Stimulated activated memory B cell treated with anti-CD40 and anti-IgM and Interleukin-4, amounts not matched to agents 10 μg/mL and 1 μg/mL and 100 μg/mL, for 72 hours (primary cell): ENCODE measurements around the gene KRT73.

Source experiments
- ATAC-seq: fragments of 150-1000 bp; cut with Tn5 transposase; 2 replicates; pipeline ENCODE4 v1.10.0; 2021
- H3K27ac Mint-ChIP-seq: one replicate; pipeline ENCODE4 v1.8.0; 2022; ENCODE audit warnings: mild to moderate bottlenecking, mixed read lengths
- H3K27me3 Mint-ChIP-seq: one replicate; pipeline ENCODE4 v1.8.0; 2022; ENCODE audit warnings: mixed read lengths
- H3K36me3 Mint-ChIP-seq: one replicate; pipeline ENCODE4 v1.8.0; 2022; ENCODE audit warnings: mixed read lengths
- H3K4me1 Mint-ChIP-seq: one replicate; pipeline ENCODE4 v1.8.0; 2022; ENCODE audit warnings: mixed read lengths
- H3K4me3 Mint-ChIP-seq: one replicate; pipeline ENCODE4 v1.8.0; 2022; ENCODE audit warnings: mild to moderate bottlenecking, moderate library complexity, mixed read lengths
- H3K9me3 Mint-ChIP-seq: one replicate; pipeline ENCODE4 v1.8.0; 2022; ENCODE audit warnings: mixed read lengths

The KRT73 gene

GRCh38 chr12:52634266-52635056 is 16.1 kb upstream of the KRT73 start:
- Mint-ChIP-seq H3K4me1 (no peaks in the 10 kb centered on the region), H3K4me3 (no peak overlapping the region), H3K36me3 (no peaks in the 10 kb centered on the region), H3K27ac (no peak overlapping the region), H3K9me3 (no peaks in the 10 kb centered on the region), H3K27me3 (peaks cover 18% of the 10 kb centered on the region)
- ATAC-seq: no peak

GRCh38 chr12:52633383-52633782 is 15.0 kb upstream of the KRT73 start:
- no peak overlapping the region for H3K27ac Mint-ChIP-seq
- no peaks in the 10 kb centered on the region for H3K36me3 Mint-ChIP-seq
- no peaks in the 10 kb centered on the region for H3K4me1 Mint-ChIP-seq
- no peak overlapping the region for H3K4me3 Mint-ChIP-seq
- peaks cover 22% of the 10 kb centered on the region for H3K27me3 Mint-ChIP-seq
- ATAC-seq: no peak
- no peaks in the 10 kb centered on the region for H3K9me3 Mint-ChIP-seq

- peaks cover 26% of the 10 kb centered on the region for H3K27me3 Mint-ChIP-seq
- H3K4me3 Mint-ChIP-seq: no peak overlapping the region
- H3K9me3 Mint-ChIP-seq: no peaks in the 10 kb centered on the region
- H3K4me1 Mint-ChIP-seq: no peaks in the 10 kb centered on the region
- H3K27ac Mint-ChIP-seq: no peak overlapping the region
- H3K36me3 Mint-ChIP-seq: no peaks in the 10 kb centered on the region
- no peak for ATAC-seq
These were observed 14.3 kb upstream of the KRT73 start for GRCh38 chr12:52632656-52633055.

GRCh38 chr12:52631676-52632459 is 13.5 kb upstream of the KRT73 start:
- no peaks in the 10 kb centered on the region for H3K4me1 Mint-ChIP-seq
- ATAC-seq: no peak
- no peak overlapping the region for H3K27ac Mint-ChIP-seq
- no peaks in the 10 kb centered on the region for H3K9me3 Mint-ChIP-seq
- H3K4me3 Mint-ChIP-seq: no peak overlapping the region
- peaks cover 26% of the 10 kb centered on the region for H3K27me3 Mint-ChIP-seq
- H3K36me3 Mint-ChIP-seq: no peaks in the 10 kb centered on the region

- Mint-ChIP-seq H3K4me1 (no peaks in the 10 kb centered on the region), H3K27me3 (peaks cover 26% of the 10 kb centered on the region), H3K36me3 (no peaks in the 10 kb centered on the region), H3K4me3 (no peak overlapping the region), H3K9me3 (no peaks in the 10 kb centered on the region), H3K27ac (no peak overlapping the region)
- ATAC-seq: no peak
These were observed 12.9 kb upstream of the KRT73 start for GRCh38 chr12:52631264-52631663.

DNA sequence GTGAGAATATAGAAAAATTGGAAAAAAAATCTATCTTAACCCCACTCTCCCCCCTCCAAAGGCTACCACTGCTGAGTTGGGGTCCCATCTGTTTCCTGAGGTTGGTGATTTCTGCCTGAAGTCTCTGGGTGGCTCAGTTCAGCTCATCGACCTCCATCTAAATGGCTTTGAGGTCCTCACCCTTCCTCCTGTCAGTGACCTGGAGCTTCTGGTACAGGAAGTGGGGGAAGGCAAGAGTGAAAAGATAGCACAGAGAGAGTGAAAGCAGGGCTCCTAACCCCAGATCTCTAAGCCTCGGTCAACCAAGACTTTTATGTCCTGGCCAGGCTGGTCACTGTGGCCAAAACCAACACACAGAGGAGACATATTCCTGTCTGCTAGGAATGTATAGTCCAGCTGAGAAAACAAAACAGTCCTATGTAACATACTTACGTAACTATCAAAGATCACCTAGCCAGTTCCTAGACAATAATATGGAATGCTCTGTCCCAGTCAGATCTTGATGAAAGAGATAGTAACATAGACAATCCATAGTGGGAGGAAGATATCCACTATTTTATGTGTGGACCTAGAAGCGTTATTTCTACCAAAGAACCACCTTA is 12.3 kb upstream of the KRT73 start:
- no peaks in the 10 kb centered on the region for H3K36me3 Mint-ChIP-seq
- H3K4me1 Mint-ChIP-seq: no peaks in the 10 kb centered on the region
- H3K27ac Mint-ChIP-seq: no peak overlapping the region
- H3K4me3 Mint-ChIP-seq: no peak overlapping the region
- H3K9me3 Mint-ChIP-seq: no peaks in the 10 kb centered on the region
- H3K27me3 Mint-ChIP-seq: peaks cover 26% of the 10 kb centered on the region
- ATAC-seq: no peak

DNA sequence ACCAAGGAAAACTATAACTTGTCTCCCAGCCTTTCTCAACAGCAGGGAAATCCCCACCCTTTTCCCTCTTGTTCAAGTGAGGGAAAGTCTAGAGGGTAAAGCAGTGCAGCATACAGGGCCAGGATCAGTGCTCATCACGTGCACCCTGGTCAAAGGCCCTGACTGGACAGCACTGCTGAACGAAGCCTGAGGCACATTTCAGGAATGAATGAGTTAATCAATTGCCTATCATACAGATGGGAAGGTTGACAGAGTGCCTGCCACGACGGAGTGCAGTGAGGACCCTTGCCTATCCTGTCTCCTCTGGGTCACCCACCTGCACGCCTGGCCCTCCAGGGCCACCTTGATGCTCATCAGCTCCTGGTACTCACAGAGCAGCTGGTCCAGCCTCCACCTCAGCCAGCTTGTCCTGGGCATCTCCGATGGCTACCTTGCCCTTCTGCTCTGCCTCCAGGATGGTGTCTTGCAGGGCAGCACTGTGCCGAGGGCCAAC is 11.7 kb upstream of the KRT73 start:
- H3K4me1 Mint-ChIP-seq: no peaks in the 10 kb centered on the region
- peaks cover 26% of the 10 kb centered on the region for H3K27me3 Mint-ChIP-seq
- ATAC-seq: no peak
- no peak overlapping the region for H3K4me3 Mint-ChIP-seq
- no peaks in the 10 kb centered on the region for H3K9me3 Mint-ChIP-seq
- no peak overlapping the region for H3K27ac Mint-ChIP-seq
- H3K36me3 Mint-ChIP-seq: no peaks in the 10 kb centered on the region

DNA sequence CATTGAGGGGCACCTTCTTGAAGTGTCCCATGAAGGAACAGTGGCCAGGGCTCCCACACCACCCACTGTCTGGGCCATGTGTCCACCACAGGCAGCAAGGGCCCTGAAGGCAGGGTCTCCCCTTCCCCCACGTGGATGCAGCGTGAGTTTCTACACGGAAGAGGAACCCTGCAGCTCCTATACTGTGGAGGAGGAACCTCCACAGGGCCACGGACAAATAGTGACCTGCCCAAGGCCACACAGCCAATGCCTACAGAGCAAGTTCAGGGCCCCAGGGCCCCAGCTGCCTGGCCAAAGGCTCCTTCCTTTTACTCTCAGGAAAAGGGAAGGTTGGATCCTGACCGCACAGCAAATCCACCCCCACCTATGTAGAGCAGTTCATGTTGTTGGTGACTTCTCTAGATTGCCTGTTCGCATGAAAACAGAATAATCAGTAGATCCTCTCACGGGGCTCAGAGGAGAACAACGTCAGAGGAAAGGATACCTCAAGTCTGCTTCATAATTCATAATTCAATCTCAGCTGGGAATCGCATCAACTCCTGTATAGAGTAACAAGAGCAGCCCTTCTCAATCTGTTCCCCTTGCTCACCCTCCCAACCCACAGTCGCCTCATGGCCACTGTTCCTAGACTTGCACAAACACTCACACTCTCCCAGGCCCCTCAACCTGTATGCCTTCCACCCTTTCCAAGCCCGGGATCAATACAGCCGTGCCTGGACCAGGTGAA is 11.1 kb upstream of the KRT73 start:
- Mint-ChIP-seq H3K27ac (no peak overlapping the region), H3K4me3 (no peak overlapping the region), H3K36me3 (no peaks in the 10 kb centered on the region), H3K4me1 (no peaks in the 10 kb centered on the region), H3K27me3 (peaks cover 24% of the 10 kb centered on the region), H3K9me3 (no peaks in the 10 kb centered on the region)
- ATAC-seq: no peak

DNA sequence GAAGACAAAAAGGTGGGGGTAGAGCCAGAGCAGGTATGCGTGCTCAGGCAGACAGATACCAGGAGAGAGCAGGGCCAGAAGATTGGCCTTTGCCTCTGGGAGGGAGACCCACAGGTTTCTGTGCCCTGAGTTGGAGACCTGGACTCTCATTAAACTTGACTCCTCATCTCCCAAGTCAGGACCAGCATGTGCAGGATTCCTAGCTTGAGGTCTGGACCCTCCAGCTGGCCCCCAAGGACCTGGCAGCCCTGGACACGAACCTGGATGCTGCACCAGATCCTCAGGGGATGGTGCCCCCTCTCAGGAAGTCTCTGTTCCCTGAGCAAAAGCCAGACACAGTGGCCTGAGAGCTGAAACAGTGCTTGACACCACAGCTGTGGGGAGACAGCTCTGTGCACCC is 10.5 kb upstream of the KRT73 start:
- Mint-ChIP-seq H3K36me3 (no peaks in the 10 kb centered on the region), H3K9me3 (no peaks in the 10 kb centered on the region), H3K27me3 (peaks cover 20% of the 10 kb centered on the region), H3K4me3 (no peak overlapping the region), H3K27ac (no peak overlapping the region), H3K4me1 (no peaks in the 10 kb centered on the region)
- ATAC-seq: no peak

- H3K4me3 Mint-ChIP-seq: no peak overlapping the region
- no peak overlapping the region for H3K27ac Mint-ChIP-seq
- peaks cover 21% of the 10 kb centered on the region for H3K27me3 Mint-ChIP-seq
- H3K9me3 Mint-ChIP-seq: no peaks in the 10 kb centered on the region
- no peaks in the 10 kb centered on the region for H3K4me1 Mint-ChIP-seq
- ATAC-seq: no peak
- H3K36me3 Mint-ChIP-seq: no peaks in the 10 kb centered on the region
These were observed 9.8 kb upstream of the KRT73 start for GRCh38 chr12:52628111-52628507.

- Mint-ChIP-seq H3K27ac (no peak overlapping the region), H3K4me1 (no peaks in the 10 kb centered on the region), H3K4me3 (no peak overlapping the region), H3K36me3 (no peaks in the 10 kb centered on the region), H3K9me3 (no peaks in the 10 kb centered on the region), H3K27me3 (peaks cover 26% of the 10 kb centered on the region)
- ATAC-seq: no peak
These were observed 9.2 kb upstream of the KRT73 start for GRCh38 chr12:52627395-52628110.

GRCh38 chr12:52622349-52622748 is 4.0 kb upstream of the KRT73 start:
- no peak overlapping the region for H3K27ac Mint-ChIP-seq
- H3K36me3 Mint-ChIP-seq: no peaks in the 10 kb centered on the region
- no peaks in the 10 kb centered on the region for H3K4me1 Mint-ChIP-seq
- peaks cover 41% of the 10 kb centered on the region for H3K27me3 Mint-ChIP-seq
- no peaks in the 10 kb centered on the region for H3K9me3 Mint-ChIP-seq
- no peak overlapping the region for H3K4me3 Mint-ChIP-seq
- ATAC-seq: no peak

GRCh38 chr12:52618866-52619265 is 507 bp upstream of the KRT73 start:
- H3K27ac Mint-ChIP-seq: no peak overlapping the region
- H3K4me3 Mint-ChIP-seq: no peak overlapping the region
- H3K9me3 Mint-ChIP-seq: no peaks in the 10 kb centered on the region
- H3K27me3 Mint-ChIP-seq: peaks cover 58% of the 10 kb centered on the region
- H3K4me1 Mint-ChIP-seq: no peaks in the 10 kb centered on the region
- no peaks in the 10 kb centered on the region for H3K36me3 Mint-ChIP-seq
- no peak for ATAC-seq

DNA sequence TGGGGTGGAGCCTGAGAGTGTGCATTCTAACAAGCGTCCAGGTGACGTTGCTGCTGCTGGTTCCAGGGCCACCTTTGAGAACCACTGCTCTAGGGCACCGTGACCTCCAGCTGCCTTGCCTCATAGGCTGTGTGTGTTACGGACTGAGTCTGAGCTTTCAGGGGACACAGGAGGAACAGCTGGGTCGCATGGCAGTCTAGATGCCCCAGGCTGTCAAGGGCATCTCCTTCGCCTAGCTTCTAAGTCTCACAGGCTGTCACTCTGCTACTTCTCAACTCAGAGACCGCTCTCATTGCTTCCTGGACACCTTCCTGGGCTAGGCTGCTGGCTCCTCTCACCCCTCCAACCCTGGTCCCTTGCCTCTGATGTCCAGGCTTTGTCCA is 965 bp downstream of the KRT73 start:
- H3K4me1 Mint-ChIP-seq: no peaks in the 10 kb centered on the region
- no peaks in the 10 kb centered on the region for H3K36me3 Mint-ChIP-seq
- no peak for ATAC-seq
- peaks cover 50% of the 10 kb centered on the region for H3K27me3 Mint-ChIP-seq
- no peaks in the 10 kb centered on the region for H3K9me3 Mint-ChIP-seq
- H3K4me3 Mint-ChIP-seq: no peak overlapping the region
- H3K27ac Mint-ChIP-seq: no peak overlapping the region
